ENCODE results near the gene GAMT. TPM values are rescaled to one million over a fixed set of nuclear protein-coding genes. Genes with fewer than 3 reads are reported as not detected.
A peak's percentile ranks its signal among the peaks of the same experiment; 100 is the strongest.

The GAMT gene
- polyA plus RNA-seq, 3 donors from 2014 or later, result 7.9 to 16.5 (median 10.5) TPM

DNA sequence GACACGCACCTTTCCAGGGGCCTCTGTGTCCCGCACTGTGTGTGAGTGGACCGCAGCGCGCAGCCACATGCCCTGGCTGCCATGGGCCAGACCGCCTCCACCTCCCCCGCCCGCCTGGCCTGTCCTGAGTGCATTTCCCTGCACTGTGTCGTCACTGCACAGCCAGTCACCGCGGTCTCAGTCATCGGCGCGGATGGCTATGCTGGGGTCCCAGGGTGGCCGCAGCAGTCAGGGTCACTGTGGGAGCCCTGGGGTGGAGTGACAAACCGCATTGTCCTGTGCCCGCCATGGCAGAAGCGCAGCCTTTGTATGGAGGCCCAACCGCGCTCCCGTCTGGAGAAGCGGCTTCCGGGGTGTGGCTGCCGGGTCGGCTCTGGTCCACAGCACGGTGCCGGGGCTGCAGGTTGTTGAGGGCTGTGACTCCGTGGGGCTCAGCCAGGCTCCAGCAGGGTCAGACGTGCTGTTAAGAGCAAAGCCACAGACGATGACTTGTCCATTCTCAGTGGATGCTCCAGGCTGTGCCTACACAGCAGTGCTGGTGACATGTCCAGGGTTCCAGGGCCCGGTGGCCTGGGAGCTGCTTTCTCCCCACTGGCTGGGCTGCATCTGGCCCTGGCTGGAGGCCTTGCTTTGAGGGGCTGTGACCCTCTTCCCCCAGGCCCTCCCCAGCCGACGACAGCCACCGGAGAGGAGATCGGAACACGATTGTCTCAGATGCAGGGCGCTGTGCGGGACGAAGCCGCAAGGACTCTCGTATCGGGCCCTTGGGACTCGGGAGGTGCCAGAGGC, 24.0 kb downstream of the GAMT start:
- peaks cover 0 to 3% (median 3%) of the 10 kb centered on the region in 3 donors for H3K27me3 Mint-ChIP-seq (ENCODE audit: low read depth in 3 of 3)
- H3K4me3 Mint-ChIP-seq, result no peak overlapping the region
- H3K4me1 Mint-ChIP-seq, result no peaks in the 10 kb centered on the region
- H3K27ac Mint-ChIP-seq, result no peak overlapping the region
- H3K36me3 Mint-ChIP-seq, result peaks cover 3 to 7% (median 4%) of the 10 kb centered on the region in 3 donors
- DNase-seq, result no peak
- H3K9me3 Mint-ChIP-seq, result no peaks in the 10 kb centered on the region

DNA sequence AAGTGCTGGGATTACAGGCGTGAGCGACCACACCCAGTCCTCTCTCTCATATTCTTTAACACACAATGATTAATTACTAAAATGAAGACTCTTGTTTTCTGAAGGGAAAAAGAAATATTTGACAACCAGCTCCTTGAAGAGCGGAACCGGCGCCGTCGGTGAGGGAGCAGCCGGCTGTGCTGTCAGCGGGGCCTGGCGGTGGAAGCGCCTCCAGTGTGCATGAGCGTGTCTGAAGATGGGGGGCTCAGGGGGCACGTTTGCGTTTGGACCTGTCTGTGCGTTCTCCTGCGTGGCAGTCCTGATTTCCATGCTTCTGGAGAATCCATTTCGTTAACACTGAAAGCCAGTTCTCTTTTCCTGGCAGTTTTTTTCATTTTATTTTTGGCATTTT, 24.9 kb downstream of the GAMT start:
- Mint-ChIP-seq H3K4me1 (no peaks in the 10 kb centered on the region), H3K36me3 (peaks cover 3 to 10% (median 4%) of the 10 kb centered on the region in 3 donors), H3K4me3 (no peak overlapping the region), H3K27ac (no peak overlapping the region), H3K9me3 (no peaks in the 10 kb centered on the region), H3K27me3 (ENCODE audit: low read depth in 3 of 3) (peaks cover 0 to 3% (median 2%) of the 10 kb centered on the region in 3 donors)
- DNase-seq, result no peak

- no peaks in the 10 kb centered on the region for H3K4me1 Mint-ChIP-seq
- peaks cover 3 to 16% (median 9%) of the 10 kb centered on the region in 3 donors for H3K36me3 Mint-ChIP-seq
- DNase-seq, result no peak
- H3K4me3 Mint-ChIP-seq, result no peak overlapping the region
- H3K27me3 Mint-ChIP-seq (ENCODE audit: low read depth in 3 of 3), result no peaks in the 10 kb centered on the region
- no peaks in the 10 kb centered on the region for H3K9me3 Mint-ChIP-seq
- H3K27ac Mint-ChIP-seq, result no peak overlapping the region
Measured at GRCh38 chr19:1374250-1374577, 27.1 kb downstream of the GAMT start.

DNA sequence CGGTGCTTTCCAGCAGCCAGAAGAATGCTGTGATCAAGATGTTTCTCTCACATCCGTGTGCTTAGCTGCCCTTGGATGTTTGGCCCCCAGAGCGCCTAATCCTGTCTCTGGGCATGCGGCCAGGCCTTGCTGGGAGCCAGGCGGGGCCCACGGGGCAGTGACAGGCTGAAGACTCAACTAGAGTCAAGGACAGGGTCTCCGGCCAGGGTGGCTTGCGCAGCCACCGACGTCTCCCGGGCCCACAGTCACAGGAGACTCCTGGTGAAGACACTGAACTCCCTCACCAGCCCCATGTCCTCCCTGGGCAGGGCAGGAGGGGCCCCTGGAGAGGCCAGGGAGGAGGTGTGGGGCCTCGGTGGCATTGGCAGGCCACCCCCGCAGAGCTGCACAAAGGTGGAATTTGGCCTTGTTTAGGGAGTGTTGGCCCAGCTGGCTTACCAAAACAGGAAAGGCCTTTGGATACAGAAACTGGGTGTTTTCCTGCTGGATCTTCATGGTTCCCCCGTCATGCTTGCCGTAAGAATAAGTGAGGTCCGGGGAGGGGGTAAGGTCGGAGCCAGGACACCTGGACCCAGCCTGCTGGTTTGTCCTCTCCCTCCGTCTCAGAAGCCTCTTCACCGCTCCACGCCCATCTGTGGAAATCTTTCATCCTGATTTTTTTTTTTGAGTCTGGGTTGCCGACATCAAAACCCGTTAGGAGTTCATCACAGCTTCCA, 27.6 kb downstream of the GAMT start:
- H3K36me3 Mint-ChIP-seq, result peaks cover 3 to 16% (median 9%) of the 10 kb centered on the region in 3 donors
- H3K4me1 Mint-ChIP-seq, result no peaks in the 10 kb centered on the region
- no peaks in the 10 kb centered on the region for H3K27me3 Mint-ChIP-seq (ENCODE audit: low read depth in 3 of 3)

DNA sequence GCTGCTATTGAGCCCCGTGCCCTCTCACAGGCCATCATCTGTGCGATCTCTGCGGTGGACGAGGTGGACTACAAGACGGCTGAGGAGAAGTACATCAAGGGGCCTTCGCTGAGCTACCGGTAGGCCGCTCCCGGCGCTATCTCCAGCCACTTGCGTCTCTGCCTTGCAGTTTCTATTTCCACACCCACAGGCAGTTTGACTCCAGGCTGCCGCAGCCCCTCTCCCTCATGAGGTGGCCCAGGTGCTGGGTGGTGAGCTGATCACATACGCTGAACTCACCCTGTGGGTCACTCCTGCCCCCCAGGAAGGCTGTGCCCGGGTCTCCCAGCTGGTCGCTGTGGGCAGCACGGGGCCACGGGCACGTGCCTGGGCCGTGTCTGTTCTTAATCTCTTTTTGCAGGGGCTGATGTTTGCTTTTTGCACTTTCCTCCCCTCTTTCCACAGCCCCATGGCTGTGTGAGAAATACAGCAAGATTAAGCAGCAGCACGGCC, 28.3 kb downstream of the GAMT start:
- peaks cover 3 to 16% (median 9%) of the 10 kb centered on the region in 3 donors for H3K36me3 Mint-ChIP-seq
- H3K4me1 Mint-ChIP-seq, result no peaks in the 10 kb centered on the region
- H3K27me3 Mint-ChIP-seq (ENCODE audit: low read depth in 3 of 3), result no peaks in the 10 kb centered on the region
- no peak overlapping the region for H3K27ac Mint-ChIP-seq
- DNase-seq, result no peak
- H3K4me3 Mint-ChIP-seq, result no peak overlapping the region
- H3K9me3 Mint-ChIP-seq, result no peaks in the 10 kb centered on the region

More for the DNA sequence above, 27.6 kb downstream of the GAMT start:
- Mint-ChIP-seq H3K4me3 (no peak overlapping the region), H3K27ac (no peak overlapping the region), H3K9me3 (no peaks in the 10 kb centered on the region)
- DNase-seq, result no peak

GRCh38 chr19:1370579-1371361, 30.6 kb downstream of the GAMT start:
- Mint-ChIP-seq H3K4me3 (no peak overlapping the region), H3K36me3 (peaks cover 3 to 16% (median 9%) of the 10 kb centered on the region in 3 donors), H3K4me1 (peaks cover 14 to 17% of the 10 kb centered on the region in 2 donors), H3K27ac (no peak overlapping the region), H3K27me3 (ENCODE audit: low read depth in 3 of 3) (peaks cover 0 to 2% (median 0%) of the 10 kb centered on the region in 3 donors), H3K9me3 (no peaks in the 10 kb centered on the region)
- DNase-seq, result no peak

DNA sequence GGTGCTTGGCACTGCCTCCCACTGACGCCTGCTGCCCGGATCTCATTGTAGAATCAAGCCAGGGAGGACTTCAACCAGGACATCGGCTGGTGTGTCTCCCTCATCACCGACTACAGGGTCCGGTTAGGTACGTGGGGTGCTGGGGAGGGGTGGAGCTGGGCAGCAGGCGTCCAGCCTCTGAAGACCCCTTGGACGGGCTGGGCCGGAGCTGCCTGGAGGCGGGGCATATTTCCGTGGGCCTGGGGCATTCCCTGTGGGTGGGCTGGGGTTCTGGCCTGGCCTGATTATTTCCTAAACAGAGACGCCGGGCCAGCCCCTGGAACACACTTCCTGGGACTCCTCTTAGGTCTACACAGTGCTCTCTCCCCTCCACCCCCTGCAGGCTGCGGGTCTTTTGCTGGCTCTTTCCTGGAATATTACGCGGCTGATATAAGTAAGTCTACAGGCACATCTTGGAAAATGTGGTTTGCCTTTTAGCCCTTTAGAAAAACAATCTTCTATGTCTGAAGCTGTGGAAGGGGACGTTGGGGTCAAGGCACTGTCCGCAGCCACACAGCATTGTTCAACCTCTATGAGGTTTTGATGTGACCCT, 32.0 kb downstream of the GAMT start:
- H3K9me3 Mint-ChIP-seq, result no peaks in the 10 kb centered on the region
- peaks cover 3 to 14% (median 7%) of the 10 kb centered on the region in 3 donors for H3K36me3 Mint-ChIP-seq
- no peak for DNase-seq
- no peak overlapping the region for H3K4me3 Mint-ChIP-seq
- H3K27me3 Mint-ChIP-seq (ENCODE audit: low read depth in 3 of 3), result peaks cover 0 to 2% (median 0%) of the 10 kb centered on the region in 3 donors
- H3K27ac Mint-ChIP-seq, result no peak overlapping the region
- H3K4me1 Mint-ChIP-seq, result peaks cover 25 to 31% of the 10 kb centered on the region in 2 donors

- Mint-ChIP-seq H3K36me3 (peaks cover 0 to 9% (median 6%) of the 10 kb centered on the region in 3 donors), H3K9me3 (no peaks in the 10 kb centered on the region), H3K27me3 (ENCODE audit: low read depth in 3 of 3) (peaks cover 0 to 13% (median 0%) of the 10 kb centered on the region in 3 donors), H3K4me3 (peak overlapping the region in 2 of 5 donors; percentile 29 to 31), H3K27ac (peak overlapping the region in 3 of 6 donors; percentile 22 to 70 (median 55)), H3K4me1 (peaks cover 44 to 53% of the 10 kb centered on the region in 2 donors)
- peak in 1 of 3 donors; percentile 16 for DNase-seq
Measured at GRCh38 chr19:1366899-1367870, 34.2 kb downstream of the GAMT start.

- DNase-seq, result peak in 1 of 3 donors; percentile 24
- H3K36me3 Mint-ChIP-seq, result peaks cover 0 to 13% (median 10%) of the 10 kb centered on the region in 3 donors
- H3K27ac Mint-ChIP-seq, result peak overlapping the region in 1 of 6 donors; percentile 34
- peak overlapping the region in 1 of 5 donors; percentile 34 for H3K4me3 Mint-ChIP-seq
- peaks cover 0 to 13% (median 0%) of the 10 kb centered on the region in 3 donors for H3K27me3 Mint-ChIP-seq (ENCODE audit: low read depth in 3 of 3)
- H3K4me1 Mint-ChIP-seq, result peaks cover 48 to 56% of the 10 kb centered on the region in 2 donors
- H3K9me3 Mint-ChIP-seq, result no peaks in the 10 kb centered on the region
Measured at GRCh38 chr19:1366296-1366695, 35.0 kb downstream of the GAMT start.

GRCh38 chr19:1365319-1366269, 35.7 kb downstream of the GAMT start:
- peak overlapping the region; percentile 14 to 96 (median 86) for H3K27ac Mint-ChIP-seq
- H3K9me3 Mint-ChIP-seq, result no peaks in the 10 kb centered on the region
- H3K36me3 Mint-ChIP-seq, result peaks cover 0 to 14% (median 10%) of the 10 kb centered on the region in 3 donors
- peak overlapping the region in 3 of 5 donors; percentile 13 to 46 (median 32) for H3K4me3 Mint-ChIP-seq
- DNase-seq, result no peak
- H3K27me3 Mint-ChIP-seq (ENCODE audit: low read depth in 3 of 3), result peaks cover 0 to 13% (median 2%) of the 10 kb centered on the region in 3 donors
- peaks cover 48 to 56% of the 10 kb centered on the region in 2 donors for H3K4me1 Mint-ChIP-seq

GRCh38 chr19:1364070-1364704, 37.2 kb downstream of the GAMT start:
- Mint-ChIP-seq H3K27ac (peak overlapping the region; percentile 89 to 96 (median 92)), H3K4me1 (peaks cover 48 to 60% of the 10 kb centered on the region in 2 donors), H3K27me3 (ENCODE audit: low read depth in 3 of 3) (peaks cover 0 to 13% (median 2%) of the 10 kb centered on the region in 3 donors), H3K4me3 (peak overlapping the region; percentile 78 to 88 (median 86)), H3K9me3 (no peaks in the 10 kb centered on the region), H3K36me3 (peaks cover 0 to 21% (median 11%) of the 10 kb centered on the region in 3 donors)
- peak; percentile 35 to 59 (median 35) for DNase-seq

Data from immature natural killer cell (primary cell).